Stimulated activated naive CD4-positive, alpha-beta T cell (primary cell): ENCODE results near the gene SMAD6.

ENCODE experiments used
- DNase-seq, 6 experiments: peaks; one replicate each; lab custom pipeline; 2025; lab: John Stamatoyannopoulos, UW

SMAD6 gene

DNA sequence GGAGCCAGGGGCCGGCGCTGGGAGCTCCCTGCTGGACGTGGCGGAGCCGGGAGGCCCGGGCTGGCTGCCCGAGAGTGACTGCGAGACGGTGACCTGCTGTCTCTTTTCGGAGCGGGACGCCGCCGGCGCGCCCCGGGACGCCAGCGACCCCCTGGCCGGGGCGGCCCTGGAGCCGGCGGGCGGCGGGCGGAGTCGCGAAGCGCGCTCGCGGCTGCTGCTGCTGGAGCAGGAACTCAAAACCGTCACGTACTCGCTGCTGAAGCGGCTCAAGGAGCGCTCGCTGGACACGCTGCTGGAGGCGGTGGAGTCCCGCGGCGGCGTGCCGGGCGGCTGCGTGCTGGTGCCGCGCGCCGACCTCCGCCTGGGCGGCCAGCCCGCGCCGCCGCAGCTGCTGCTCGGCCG lies 1.5 kb downstream of the SMAD6 start:
- DNase-seq = peak in 2 of 6 experiments; percentile 25 to 56

DNA sequence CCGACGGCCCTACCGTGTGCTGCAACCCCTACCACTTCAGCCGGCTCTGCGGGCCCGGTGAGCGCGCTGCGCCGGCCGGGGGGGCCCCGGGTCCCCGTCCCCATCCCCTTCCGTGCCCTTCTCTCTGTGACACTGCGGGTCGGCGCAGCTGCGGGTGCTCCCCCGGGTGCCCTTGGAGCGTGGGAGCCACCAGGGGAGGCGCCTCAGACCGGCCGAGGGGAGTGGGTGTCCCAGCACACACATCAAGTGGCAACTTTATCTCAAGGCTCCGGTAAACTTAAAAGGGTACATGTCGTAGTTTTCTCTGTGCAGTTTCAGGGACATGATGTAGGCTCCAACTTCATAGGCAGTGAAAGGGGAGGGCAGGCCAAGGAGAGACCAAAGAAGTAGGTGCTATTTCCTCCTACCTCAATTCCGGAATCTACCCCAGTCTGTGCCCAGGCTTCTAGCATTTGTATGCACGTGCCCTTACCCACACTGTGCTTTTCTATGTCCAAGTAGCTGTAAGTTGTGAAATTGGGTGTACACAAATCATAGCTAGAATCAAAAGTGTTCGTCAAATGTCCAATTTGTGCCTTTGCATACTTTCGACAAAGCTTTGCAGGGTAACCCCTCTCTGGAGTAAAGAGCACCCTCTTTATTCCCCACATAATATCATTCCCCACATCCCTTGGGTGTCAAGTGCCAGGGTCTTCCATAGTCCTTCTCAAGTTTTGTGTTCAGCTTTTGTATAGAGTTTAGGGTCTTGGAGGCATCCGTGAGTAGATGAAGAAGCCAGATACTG lies 2.2 kb downstream of the SMAD6 start:
- DNase-seq = peak in 3 of 6 experiments; percentile 23 to 52 (median 25)

DNA sequence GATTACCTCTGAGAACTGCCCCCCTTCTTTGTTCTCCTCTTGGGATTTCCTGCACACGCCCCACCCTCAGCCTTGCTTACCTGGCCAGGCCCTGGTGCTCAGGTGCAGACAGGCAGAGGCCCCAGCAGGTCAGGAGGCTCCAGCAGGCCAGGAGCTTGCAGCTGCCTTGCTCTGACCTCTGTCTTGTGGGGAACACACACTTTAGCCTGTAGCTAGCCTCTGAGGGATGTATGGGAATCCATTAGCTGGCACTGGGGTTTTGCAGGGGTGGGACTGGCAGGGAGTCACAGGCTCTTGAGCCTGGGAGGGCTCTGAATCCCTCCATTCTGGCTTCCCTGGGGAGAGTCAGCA lies 2.7 kb downstream of the SMAD6 start:
- no peak for DNase-seq

DNA sequence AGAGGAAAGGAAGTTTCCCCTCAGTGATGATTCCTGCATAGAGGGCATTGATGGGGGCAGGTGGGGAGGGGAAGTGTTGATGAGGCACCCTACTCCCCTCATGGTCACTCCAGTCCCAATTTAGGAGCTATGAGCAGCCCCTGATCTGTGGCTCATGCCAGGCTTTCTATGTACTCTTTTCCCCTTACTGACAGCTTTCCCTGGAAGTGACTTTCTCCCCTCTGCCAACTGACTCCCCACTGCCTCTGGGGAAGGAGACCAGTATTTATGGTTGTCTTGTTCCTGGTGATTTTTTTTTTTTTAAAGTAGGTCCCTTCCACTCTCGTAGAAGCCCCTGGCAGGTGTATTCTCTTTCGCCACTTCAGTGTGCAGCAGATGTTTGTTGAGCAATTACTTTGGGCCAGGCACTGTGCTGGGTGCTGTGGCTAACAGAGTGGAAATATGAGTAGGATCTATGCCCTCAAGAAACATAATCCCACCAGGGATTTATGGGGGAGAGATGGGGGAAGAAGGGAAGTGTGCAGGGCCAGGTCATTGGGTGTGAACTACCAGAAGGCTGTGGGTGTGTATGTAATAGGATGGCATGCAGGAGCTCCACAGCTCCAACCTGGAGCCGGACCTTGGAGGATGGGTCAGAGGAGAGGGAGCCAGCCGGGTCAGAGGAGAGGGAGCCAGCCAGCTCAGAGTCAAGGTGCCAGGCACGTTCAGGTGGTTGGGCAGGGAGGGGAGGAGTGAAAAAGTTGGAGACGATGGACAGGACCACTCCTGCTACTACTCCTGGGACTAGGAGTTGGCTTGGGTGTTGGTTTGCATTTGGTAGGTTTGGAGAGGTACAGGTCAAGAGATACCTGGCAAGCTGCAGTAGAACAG lies 3.5 kb downstream of the SMAD6 start:
- no peak for DNase-seq

DNA sequence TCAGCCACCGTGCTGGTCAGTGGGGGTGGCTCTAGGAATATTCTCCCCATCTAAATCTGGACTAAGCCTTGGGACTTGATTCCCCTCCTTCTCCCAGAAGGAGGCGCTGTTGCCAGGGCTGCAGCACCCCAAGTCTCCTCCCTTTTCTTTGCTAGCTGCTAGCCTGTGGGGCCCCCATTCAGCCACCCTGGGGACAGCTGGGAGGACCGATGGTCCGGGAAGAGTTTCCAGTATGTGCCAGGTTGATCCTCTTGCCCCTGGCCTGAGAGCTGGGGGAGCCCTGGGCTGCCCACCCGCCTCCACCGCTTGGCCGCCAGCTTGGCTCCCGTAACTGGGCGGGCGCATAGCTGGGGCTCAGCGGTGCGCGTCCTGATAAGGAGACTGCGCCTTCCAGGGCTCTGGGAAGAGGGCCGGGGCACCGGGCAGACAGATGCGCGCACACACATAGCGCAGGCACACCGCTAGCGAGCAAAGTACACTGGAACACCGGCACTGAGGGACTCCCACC lies 4.2 kb downstream of the SMAD6 start:
- DNase-seq = no peak

DNA sequence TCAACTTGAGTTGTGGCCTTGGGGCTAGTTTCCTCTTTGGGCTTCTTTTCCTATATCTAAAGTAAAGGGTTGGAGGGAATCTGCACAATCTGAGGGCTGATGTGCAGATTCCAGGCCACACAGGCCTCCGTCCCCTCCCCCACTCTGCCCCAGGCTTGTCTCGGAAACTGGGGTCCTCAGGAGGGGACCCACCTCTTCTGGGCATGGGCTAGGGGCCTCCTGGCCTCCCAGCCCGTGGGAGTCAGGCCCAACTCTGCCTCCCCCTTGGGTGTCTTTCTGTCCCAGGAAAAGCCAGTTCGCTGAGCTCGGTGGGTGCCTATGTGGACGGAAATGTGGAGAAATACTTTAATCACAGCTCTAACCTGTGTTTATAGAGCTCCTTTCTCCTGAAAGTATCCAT lies 4.8 kb downstream of the SMAD6 start:
- DNase-seq = no peak

DNA sequence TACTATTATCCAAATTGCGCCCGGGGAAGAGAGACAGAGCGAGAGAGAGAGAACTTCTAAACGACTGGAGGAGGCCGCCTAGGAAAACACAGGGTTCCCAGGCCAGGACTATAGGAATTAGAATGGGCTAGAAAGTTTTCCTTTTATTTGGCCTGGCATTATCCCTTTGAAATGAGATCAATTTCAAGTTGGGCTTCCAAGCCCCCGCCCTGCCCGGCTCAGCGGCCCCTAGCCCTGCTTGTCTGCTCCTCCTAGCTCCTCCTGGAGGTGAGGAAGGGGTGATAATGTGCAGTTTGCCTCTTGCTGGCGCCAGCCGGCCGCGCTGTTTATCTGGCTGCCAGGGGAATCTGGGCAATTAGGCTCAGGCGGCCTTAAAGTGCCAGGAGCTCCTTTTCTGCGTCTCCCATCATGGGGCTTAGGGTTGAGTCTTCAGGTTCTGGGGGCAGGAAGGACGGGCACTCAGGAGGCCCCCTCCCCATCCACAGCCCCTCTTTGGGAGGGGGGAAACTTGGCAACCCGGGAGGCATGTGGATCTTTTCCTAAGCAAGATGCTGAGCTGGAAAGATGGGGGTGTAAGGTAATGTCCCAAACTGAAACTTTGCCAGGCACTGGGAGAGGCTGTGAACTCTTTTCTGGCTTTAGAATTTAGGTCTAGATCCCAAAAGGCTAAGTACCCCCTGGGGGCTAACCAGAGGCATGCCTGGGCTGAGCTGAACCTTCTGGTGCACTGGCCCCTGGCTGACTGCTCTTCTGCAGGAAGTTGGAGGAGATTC lies 5.5 kb downstream of the SMAD6 start:
- no peak for DNase-seq

DNA sequence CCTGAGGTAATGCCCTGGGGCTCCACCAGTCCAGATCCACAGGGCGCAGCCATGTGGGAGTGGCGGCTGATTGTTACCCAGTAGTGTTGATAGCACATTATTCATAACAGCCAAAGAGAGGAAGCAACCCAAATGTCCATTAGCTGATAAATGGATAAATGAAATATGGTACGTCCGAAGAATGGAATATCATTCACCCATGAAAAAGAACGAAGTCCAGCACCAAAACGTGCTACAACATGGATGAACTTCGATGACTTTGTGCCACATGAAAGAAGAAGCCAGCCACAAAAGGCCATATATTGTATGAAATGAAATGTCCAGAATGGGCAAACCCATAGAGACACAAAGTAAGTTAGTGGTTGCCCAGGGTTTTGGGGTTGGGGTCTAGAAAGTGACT lies 6.4 kb downstream of the SMAD6 start:
- no peak for DNase-seq

DNA sequence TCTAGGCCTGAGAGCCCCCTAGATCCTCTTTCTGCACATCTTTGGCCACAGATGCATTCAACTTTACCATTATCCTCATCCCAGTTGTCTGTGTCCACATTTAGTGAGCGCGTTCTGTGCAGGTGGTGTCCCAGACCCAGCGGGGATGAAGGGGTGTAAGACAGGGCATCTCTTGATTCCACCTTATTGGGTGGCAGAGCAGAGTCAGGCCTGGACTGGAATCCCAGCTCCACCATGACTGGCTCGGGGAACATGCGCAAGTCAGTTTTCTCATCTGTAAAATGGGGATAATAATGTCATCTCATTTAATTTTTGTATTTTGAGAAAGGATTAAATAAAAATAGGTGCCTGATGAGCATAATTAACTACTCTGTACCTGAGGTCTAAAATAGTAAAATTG lies 7.8 kb downstream of the SMAD6 start:
- no peak for DNase-seq

DNA sequence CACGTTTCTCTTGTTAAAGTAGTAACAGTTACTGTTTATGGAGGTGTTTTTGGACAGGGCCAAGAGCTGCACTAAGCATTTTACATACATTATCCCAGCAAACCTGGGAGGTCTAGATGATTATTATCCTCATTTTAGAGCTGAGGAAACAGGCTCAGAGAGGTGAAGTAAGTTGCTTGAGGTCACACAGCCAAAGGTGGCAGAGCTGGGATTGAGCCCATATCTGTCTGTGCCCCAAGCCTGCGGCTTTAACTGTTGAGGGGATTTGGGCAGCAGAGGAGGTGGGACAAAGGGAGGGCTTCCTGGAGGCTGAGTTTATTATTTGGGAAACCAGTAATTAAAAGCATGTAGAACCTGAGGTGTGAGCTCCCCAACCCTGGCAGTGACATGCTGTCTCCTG lies 9.2 kb downstream of the SMAD6 start:
- no peak for DNase-seq

DNA sequence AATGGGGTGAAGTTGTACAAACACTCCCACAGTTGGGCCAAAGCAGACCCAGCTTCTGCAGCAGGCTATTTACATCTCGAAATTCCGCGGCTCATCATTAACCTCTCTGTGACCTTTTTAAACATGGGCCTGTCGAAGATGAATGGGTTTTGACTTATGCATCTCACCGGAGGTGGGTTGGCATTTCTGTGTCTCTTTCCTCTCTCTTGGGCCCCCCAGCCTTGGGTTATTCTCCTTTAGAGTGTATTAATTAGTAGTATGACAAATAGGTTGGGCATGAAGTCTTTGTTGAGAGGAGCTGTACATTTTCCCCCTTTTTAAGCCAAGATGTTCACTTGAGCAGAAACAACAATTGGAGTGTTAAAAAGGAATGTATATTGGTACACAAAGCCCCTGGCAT lies 9.8 kb downstream of the SMAD6 start:
- DNase-seq = no peak

DNA sequence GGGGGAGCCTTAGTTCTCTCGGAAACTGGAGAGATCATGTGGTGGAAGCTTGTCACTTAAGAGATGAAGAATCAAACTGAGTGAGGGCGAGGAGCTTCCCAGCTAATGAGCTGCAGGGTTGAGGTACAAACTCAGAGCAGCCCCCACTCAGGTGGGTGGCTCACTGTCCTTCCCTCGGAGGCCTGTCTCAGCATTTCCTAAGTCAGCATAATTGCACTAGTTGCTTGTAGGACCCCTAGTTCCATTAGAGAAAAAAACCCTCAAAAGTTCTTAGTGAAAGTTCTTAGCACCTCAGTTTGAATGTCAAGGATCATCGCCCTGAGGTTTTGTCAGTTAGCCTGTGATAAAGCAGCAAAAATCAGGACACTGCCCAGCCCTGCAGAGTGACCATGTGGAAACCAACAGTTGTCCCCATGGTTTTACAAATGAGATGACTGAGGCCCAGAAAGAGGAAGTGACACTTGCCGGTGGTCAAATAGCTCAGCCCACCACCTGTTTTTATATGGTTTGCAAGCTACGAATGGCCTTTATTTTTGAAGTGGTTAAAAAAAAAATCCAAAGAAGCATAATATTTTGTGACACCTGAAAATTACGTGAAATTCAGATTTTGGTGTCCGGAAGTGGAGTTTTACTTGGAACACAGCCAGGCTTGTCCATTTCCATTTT lies 11.9 kb downstream of the SMAD6 start:
- no peak for DNase-seq

DNA sequence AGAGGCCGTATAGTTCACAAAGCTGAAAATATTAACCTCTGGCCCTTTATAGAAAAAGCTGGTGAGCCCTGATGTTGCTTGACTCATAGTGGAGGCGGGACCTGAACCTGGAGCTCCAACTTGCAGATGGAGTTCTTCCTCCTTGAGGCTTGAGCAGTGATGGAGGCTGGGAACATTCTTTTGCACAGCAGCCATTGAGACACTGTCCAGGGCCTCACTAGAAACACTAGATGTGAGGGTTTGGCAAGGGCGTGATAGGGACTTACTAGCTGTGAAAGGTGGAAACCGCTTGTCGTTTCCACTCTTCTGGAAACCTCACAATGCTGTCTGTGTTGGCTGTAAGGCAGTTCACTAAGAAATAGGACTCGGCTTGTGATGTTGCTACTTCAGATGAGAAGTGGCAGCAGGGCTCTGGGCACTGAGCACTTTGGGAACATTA lies 12.5 kb downstream of the SMAD6 start:
- no peak for DNase-seq

DNA sequence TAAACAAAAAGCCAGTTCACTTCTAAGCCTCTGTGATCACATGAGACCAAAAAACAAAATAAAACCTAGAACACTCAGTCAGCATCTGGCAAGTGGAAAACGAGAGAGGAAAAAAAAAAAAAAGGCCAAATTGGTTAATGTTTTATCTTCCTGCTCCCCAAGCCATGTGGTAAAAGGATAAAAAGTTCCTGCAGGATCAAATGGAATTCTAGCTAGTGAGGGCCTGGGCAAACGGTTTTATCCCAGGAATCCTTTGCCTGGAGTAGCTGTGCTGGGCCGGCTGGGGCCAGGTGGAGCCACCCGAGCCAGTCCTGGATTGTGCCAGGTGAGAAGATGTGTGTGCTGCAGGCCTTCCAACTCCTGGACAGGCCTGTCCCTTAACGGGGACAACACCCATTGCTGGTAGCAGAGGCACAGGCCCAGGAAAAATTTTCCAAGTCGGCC lies 13.2 kb downstream of the SMAD6 start:
- no peak for DNase-seq

DNA sequence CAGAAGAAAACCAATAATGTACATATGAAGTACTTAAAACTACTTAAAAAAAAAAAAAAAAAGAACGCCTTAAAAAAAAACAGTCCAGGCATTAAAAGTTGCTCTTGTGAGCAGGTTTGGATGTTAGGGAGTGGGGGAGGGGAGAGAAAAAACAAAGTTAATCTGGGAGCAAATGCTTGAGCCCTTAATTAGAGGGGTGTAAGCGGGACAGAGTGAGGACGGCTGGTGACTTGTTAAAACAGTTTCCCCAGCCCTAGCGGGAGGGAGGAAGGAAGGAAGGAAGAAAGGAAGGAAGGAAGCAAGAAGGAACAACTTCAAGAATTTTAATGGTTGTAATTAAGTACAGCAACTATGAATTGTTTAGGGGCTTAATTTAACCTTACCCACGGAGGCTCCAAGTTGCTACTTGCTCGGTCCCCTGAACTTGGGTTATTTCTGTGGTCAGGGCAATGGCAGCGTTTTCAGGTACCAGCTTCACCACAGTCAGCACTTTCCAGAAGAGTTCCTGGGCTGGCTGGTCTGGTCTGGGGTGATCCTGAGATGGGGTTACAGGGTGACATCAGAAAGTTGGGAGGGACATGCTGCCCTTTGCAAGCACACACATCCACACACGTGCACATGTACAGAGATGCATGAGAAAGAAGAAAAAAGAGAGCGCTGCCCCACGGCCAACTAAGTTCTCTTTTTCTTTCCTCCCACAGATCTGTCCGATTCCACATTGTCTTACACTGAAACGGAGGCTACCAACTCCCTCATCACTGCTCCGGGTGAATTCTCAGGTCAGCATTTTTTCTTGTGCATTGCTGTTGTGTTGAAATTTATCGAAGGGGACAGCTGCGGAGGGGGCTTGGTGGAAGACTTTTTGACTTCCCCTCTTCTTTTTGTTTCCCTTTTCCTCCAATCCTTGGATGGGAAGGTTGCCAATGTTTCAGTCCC lies 14.0 kb downstream of the SMAD6 start:
- no peak for DNase-seq

DNA sequence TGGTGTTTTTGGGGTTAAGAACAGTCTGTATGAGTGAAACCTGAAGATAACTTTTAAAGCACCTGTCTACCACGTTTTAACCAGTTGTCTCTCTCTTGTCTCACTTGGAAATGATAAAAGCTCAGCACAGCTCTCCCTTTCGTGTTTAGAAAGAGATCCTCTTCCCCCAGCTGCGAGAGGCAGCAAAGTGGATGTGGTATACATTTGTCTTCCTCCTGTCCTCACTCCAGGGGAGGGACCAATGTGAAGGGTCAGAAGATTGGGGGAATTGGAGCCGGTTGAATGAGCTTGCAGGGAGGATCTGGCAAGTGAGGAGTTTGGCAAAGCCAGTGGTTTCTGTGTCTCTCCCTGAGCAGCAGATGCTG lies 14.6 kb downstream of the SMAD6 start:
- DNase-seq = no peak

DNA sequence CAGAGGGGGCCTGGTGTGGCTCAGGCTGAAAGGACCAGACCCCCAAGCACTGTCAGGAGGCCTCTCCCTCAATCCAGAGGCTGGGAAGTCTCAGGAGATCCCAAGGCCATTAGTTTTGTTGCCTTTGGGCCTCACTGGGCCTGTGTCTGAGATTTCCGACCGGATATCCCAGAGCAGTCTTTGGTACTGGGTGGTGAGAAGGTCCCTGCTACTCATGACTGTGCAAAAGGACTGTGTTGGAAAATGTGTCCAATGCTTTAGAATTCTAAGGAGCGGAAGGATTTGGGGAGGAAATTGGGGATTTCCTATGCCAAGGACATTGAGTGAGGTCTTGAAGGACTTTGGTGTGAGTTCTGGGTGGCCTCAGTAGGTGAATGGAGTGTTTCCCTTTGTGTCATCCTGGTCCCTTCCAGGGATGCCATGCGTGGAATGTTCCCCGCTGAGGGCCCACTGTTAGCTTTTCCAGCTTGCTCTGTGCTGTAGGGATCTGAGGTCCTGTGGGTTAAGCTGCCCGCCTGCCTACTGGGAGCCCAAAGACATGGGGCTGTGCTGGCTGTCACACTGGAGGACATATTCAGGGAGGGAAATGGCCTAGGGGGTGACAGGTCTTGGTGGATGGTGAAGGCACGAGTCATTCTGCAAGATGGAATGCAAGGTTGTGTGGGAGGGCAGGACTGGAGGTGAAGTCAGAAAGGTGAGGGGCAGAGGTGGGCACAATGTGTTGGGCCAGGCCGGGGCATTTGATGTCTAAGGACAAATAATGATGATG lies 16.4 kb downstream of the SMAD6 start:
- no peak for DNase-seq

DNA sequence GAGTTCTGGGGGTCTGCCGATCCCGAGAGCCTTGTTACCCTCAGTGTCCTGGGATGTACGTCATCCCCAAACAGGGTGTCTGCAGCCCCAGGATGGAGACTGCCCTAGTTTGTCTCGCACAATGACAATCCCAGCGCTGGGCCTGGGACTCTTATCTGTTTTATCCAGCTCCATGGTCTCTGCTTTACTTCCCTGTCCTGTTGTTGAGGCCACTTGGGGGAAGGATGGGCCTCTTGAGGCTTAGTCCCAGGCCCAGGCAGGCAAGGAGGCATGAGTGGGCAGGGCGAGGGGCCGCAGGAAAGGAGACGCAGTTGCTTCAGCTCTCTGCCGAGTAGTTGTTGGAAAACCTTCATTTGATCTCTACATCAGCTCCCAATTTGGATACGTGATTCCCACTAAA lies 17.4 kb downstream of the SMAD6 start:
- no peak for DNase-seq

DNA sequence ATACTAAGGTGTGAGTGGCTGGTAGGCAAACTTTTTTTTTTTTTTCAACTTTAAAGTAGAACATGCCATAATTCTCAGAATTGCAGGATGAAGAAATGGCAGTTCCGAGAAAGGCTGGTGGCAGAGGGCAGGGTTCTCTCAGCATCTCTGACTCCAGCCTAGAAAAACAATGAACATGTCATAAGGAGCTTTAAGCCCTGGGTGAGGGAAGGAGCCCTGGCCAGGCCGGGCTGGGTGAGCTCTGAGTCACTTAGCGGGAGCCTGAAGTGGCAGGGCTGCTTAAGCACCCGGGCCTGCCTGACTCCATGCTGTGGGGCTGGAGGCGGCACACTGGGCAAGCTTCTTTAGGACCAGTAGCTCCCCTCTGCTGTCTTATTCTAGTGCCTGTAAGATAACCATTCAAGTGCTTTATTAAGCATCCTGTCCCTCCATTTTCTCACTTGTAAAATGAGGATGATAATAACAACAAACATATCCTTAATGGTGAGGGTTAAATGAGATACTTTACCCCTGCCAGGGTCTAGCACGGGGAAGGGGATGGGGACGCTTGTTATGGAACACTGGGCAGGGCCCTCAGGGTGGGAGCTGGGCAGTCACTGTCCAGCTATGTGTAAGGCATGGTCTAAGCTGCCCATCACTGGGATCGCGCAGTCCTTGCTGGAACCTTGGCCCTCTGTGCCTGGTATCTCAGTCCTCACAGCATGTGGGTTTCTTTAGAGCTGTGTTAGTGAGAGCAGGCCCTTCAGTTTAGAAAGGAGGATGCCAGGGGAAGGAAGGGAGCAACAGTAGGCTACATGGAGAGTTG lies 18.4 kb downstream of the SMAD6 start:
- no peak for DNase-seq
